Measurements from ENCODE around the gene UBE3C. TPM values are rescaled to one million over a fixed set of nuclear protein-coding genes. Genes with fewer than 3 reads are reported as not detected.

The UBE3C gene
- polyA plus RNA-seq, 1 donor from 2014 or later, result 39.0 TPM

GRCh38 chr7:157271991-157272324 lies 133.2 kb downstream of the UBE3C start:
- no peaks in the 10 kb centered on the region for H3K27me3 ChIP-seq (ENCODE audit: insufficient read depth, low read depth, low read length)
- H3K27ac ChIP-seq (ENCODE audit: low read length), result no peak overlapping the region
- TF ChIP-seq MXI1 (conservative IDR thresholded peaks at IDR 0.05; ENCODE audit: poor library complexity, severe bottlenecking), result no peak
- no peak for TF ChIP-seq REST (IDR thresholded peaks at IDR 0.05; ENCODE audit: borderline replicate concordance)
- no peak for TF ChIP-seq RAD21 (conservative IDR thresholded peaks at IDR 0.05)
- TF ChIP-seq POLR2AphosphoS5 (IDR thresholded peaks at IDR 0.05), result no peak
- no peak for TF ChIP-seq CTCF (IDR thresholded peaks at IDR 0.05; ENCODE audit: poor library complexity, severe bottlenecking)
- no peak for TF ChIP-seq EZH2 (IDR thresholded peaks at IDR 0.05; ENCODE audit: borderline replicate concordance, insufficient read depth, low read length, poor library complexity, severe bottlenecking)
- no peak for TF ChIP-seq SMC3 (conservative IDR thresholded peaks at IDR 0.05; ENCODE audit: poor library complexity)
- TF ChIP-seq EP300 (conservative IDR thresholded peaks at IDR 0.05; ENCODE audit: poor library complexity, severe bottlenecking), result no peak
- no peak for TF ChIP-seq TAF1 (IDR thresholded peaks at IDR 0.05; ENCODE audit: low read depth)
- H3K4me2 ChIP-seq (ENCODE audit: low read length), result no peak overlapping the region
- H3K36me3 ChIP-seq (ENCODE audit: insufficient read depth, low read length), result peaks cover 4% of the 10 kb centered on the region
- H3K4me3 ChIP-seq (ENCODE audit: low read length), result no peak overlapping the region
- H3F3A ChIP-seq (ENCODE audit: insufficient read depth, low read length, poor library complexity, severe bottlenecking), result no peaks in the 10 kb centered on the region
- H3K9me3 ChIP-seq (ENCODE audit: low read length), result no peaks in the 10 kb centered on the region
- no peaks in the 10 kb centered on the region for H4K20me1 ChIP-seq (ENCODE audit: insufficient read depth)
- no peaks in the 10 kb centered on the region for H3K9me2 ChIP-seq (ENCODE audit: insufficient read depth, low read length)
- H3K79me2 ChIP-seq (replicated peaks; ENCODE audit: insufficient read depth, low read length), result no peaks in the 10 kb centered on the region
- no peak overlapping the region for H2AFZ ChIP-seq (ENCODE audit: low read depth, low read length)
- no peak overlapping the region for H3K9ac ChIP-seq (ENCODE audit: low read length)

GRCh38 chr7:157272351-157273207 lies 133.9 kb downstream of the UBE3C start:
- no peak overlapping the region for H3K4me2 ChIP-seq (ENCODE audit: low read length)
- H3K36me3 ChIP-seq (ENCODE audit: insufficient read depth, low read length), result peaks cover 4% of the 10 kb centered on the region
- no peak overlapping the region for H3K27ac ChIP-seq (ENCODE audit: low read length)

More at GRCh38 chr7:157272351-157273207, 133.9 kb downstream of the UBE3C start:
- Histone ChIP-seq H3K79me2 (replicated peaks; ENCODE audit: insufficient read depth, low read length) (no peaks in the 10 kb centered on the region), H4K20me1 (ENCODE audit: insufficient read depth) (no peaks in the 10 kb centered on the region), H3K4me3 (ENCODE audit: low read length) (no peak overlapping the region), H3K27me3 (ENCODE audit: insufficient read depth, low read depth, low read length) (no peaks in the 10 kb centered on the region), H2AFZ (ENCODE audit: low read depth, low read length) (no peak overlapping the region), H3K9me3 (ENCODE audit: low read length) (no peaks in the 10 kb centered on the region), H3K9ac (ENCODE audit: low read length) (no peak overlapping the region), H3K9me2 (ENCODE audit: insufficient read depth, low read length) (no peaks in the 10 kb centered on the region), H3F3A (ENCODE audit: insufficient read depth, low read length, poor library complexity, severe bottlenecking) (no peaks in the 10 kb centered on the region)
- TF ChIP-seq SMC3 (conservative IDR thresholded peaks at IDR 0.05; ENCODE audit: poor library complexity) (no peak), TAF1 (IDR thresholded peaks at IDR 0.05; ENCODE audit: low read depth) (no peak), CTCF (IDR thresholded peaks at IDR 0.05; ENCODE audit: poor library complexity, severe bottlenecking) (no peak), MXI1 (conservative IDR thresholded peaks at IDR 0.05; ENCODE audit: poor library complexity, severe bottlenecking) (no peak), EZH2 (IDR thresholded peaks at IDR 0.05; ENCODE audit: borderline replicate concordance, insufficient read depth, low read length, poor library complexity, severe bottlenecking) (no peak), POLR2AphosphoS5 (IDR thresholded peaks at IDR 0.05) (no peak), REST (IDR thresholded peaks at IDR 0.05; ENCODE audit: borderline replicate concordance) (no peak), EP300 (conservative IDR thresholded peaks at IDR 0.05; ENCODE audit: poor library complexity, severe bottlenecking) (no peak), RAD21 (conservative IDR thresholded peaks at IDR 0.05) (no peak)

Data from neural cell (in vitro differentiated cells).